Right atrium auricular region (tissue), 2 donors: Measurements from ENCODE around the gene GNLY. TPM values are rescaled to one million over a fixed set of nuclear protein-coding genes. Genes with fewer than 3 reads are reported as not detected.

Source experiments
- DNase-seq: peaks from one replicate; pipeline ENCODE4 v3.0.0-alpha.2; 2019; ENCODE audit warnings: low spot score
- H3K27ac ChIP-seq, 2 donors: fragments of 200-600 bp; sonication (generic); 1 replicate in 1 of 2; 2 replicates in 1 of 2; pipeline ENCODE4 v1.5.1; 2016 to 2019
- H3K27me3 ChIP-seq, 2 donors: fragments of 200-600 bp; sonication (generic); one replicate each; pipeline versions ENCODE4 v1.5.1 to v1.6.0; 2017 to 2019
- H3K36me3 ChIP-seq: fragments of 200-600 bp; sonication (generic); one replicate; pipeline ENCODE4 v1.5.1; 2016
- H3K4me1 ChIP-seq, 2 donors: fragments of 200-600 bp; sonication (generic); one replicate each; pipeline versions ENCODE4 v1.5.1 to v1.6.0; 2017 to 2019
- H3K4me3 ChIP-seq, 2 donors: fragments of 200-600 bp; sonication (generic); 1 replicate in 1 of 2; 2 replicates in 1 of 2; pipeline ENCODE4 v1.5.1; 2017 to 2019; ENCODE audit warnings: mild to moderate bottlenecking in 1 of 2, moderate library complexity in 1 of 2
- H3K9me3 ChIP-seq, 2 donors: fragments of 200-600 bp; sonication (generic); one replicate each; pipeline ENCODE4 v1.5.1; 2019
- CTCF ChIP-seq, 2 donors: fragments of 200-600 bp; sonication (generic); IDR thresholded peaks; one replicate each; pipeline ENCODE4 v1.5.1; 2019; ENCODE audit warnings: antibody characterized with exemption in 2 of 2
- total RNA-seq, 2 donors: library from RNA; depleted of rRNA; stranded (reverse); fragments of >200 nt; gene quantifications; one replicate each; pipeline ENCODE4 v1.1.0, GENCODE V29; 2016

GNLY gene
- total RNA-seq, 2 donors from 2014 or later, result 1.4 TPM; not detected in 1

GRCh38 chr2:85746321-85747004, 52.3 kb downstream of the GNLY start:
- Histone ChIP-seq H3K4me3 (no peak overlapping the region), H3K36me3 (no peaks in the 10 kb centered on the region), H3K9me3 (no peaks in the 10 kb centered on the region), H3K27ac (peak overlapping the region; percentile 94 to 99), H3K27me3 (no peaks in the 10 kb centered on the region), H3K4me1 (peaks cover 4 to 88% of the 10 kb centered on the region in 2 donors)
- no peak for DNase-seq
- no peak for TF ChIP-seq CTCF (IDR thresholded peaks at IDR 0.05)

GRCh38 chr2:85747441-85747840, 53.3 kb downstream of the GNLY start:
- H3K4me1 ChIP-seq, result peaks cover 4 to 86% of the 10 kb centered on the region in 2 donors
- no peak overlapping the region for H3K4me3 ChIP-seq
- no peak for DNase-seq
- no peaks in the 10 kb centered on the region for H3K9me3 ChIP-seq
- no peak for TF ChIP-seq CTCF (IDR thresholded peaks at IDR 0.05)
- no peaks in the 10 kb centered on the region for H3K27me3 ChIP-seq
- no peaks in the 10 kb centered on the region for H3K36me3 ChIP-seq
- H3K27ac ChIP-seq, result peak overlapping the region in 1 of 2 donors; percentile 79

- Histone ChIP-seq H3K9me3 (no peaks in the 10 kb centered on the region), H3K4me1 (peaks cover 4 to 87% of the 10 kb centered on the region in 2 donors), H3K4me3 (no peak overlapping the region), H3K27me3 (no peaks in the 10 kb centered on the region), H3K36me3 (no peaks in the 10 kb centered on the region), H3K27ac (peak overlapping the region; percentile 41 to 79)
- no peak for TF ChIP-seq CTCF (IDR thresholded peaks at IDR 0.05)
- no peak for DNase-seq
Observed at GRCh38 chr2:85748039-85748734, 54.0 kb downstream of the GNLY start.

Other genes starting within 250 kb of the GNLY start
- 100 to 1,000 TPM in 1 of 2 donors, 10 to 100 TPM in 1; 95.6 to 101 TPM for gene MAT2A, start 155.2 kb upstream of the GNLY start, total RNA-seq
- 10 to 100 TPM; 18.0 to 23.3 TPM for gene GGCX, start 132.9 kb upstream of the GNLY start, total RNA-seq
- 10 to 100 TPM; 11.9 to 26.1 TPM for gene VAMP8, start 116.8 kb upstream of the GNLY start, total RNA-seq
- gene VAMP5, start 109.9 kb upstream of the GNLY start, total RNA-seq, result 10 to 100 TPM; 37.2 to 61.7 TPM
- 100 to 1,000 TPM; 109 to 194 TPM for gene RNF181, start 98.6 kb upstream of the GNLY start, total RNA-seq
- 10 to 100 TPM; 15.8 to 21.7 TPM for gene TMEM150A, start 91.7 kb upstream of the GNLY start, total RNA-seq
- 10 to 100 TPM in 1 of 2 donors, 1 to 10 TPM in 1; 8.9 to 11.1 TPM for gene C2orf68, start 82.3 kb upstream of the GNLY start, total RNA-seq
- gene USP39, start 78.2 kb upstream of the GNLY start, total RNA-seq, result 10 to 100 TPM; 35.0 to 78.2 TPM
- under 1 TPM in 1 of 2 donors, not detected in 1; 0.15 TPM for gene SFTPB, start 26.2 kb upstream of the GNLY start, total RNA-seq
- 100 to 1,000 TPM in 1 of 2 donors, 10 to 100 TPM in 1; 35.1 to 116 TPM for gene ATOH8, start 59.6 kb downstream of the GNLY start, total RNA-seq
- gene ST3GAL5, start 194.6 kb downstream of the GNLY start, total RNA-seq, result 10 to 100 TPM in 1 of 2 donors, 1 to 10 TPM in 1; 5.5 to 20.4 TPM